ENCODE results near the gene THRB.
"Not testable (repeated sequence)": the region's sequence is repeated elsewhere in the genome, so short reads cannot be mapped to it uniquely, and the experiment has no call there.

The THRB gene

GRCh38 chr3:24440760-24441464 lies 53.7 kb downstream of the THRB start:
- DNase-seq = no peak

- no peak for DNase-seq
Observed at GRCh38 chr3:24439021-24439420, 55.6 kb downstream of the THRB start.

- no peak for DNase-seq
Observed at GRCh38 chr3:24437326-24437725, 57.3 kb downstream of the THRB start.

GRCh38 chr3:24435584-24435983 lies 59.1 kb downstream of the THRB start:
- no peak for DNase-seq

- no peak for DNase-seq
Observed at GRCh38 chr3:24434651-24435050, 60.0 kb downstream of the THRB start.

GRCh38 chr3:24433838-24434591 lies 60.6 kb downstream of the THRB start:
- DNase-seq = no peak

- no peak for DNase-seq
Observed at GRCh38 chr3:24432989-24433388, 61.7 kb downstream of the THRB start.

- no peak for DNase-seq
Observed at GRCh38 chr3:24428481-24428880, 66.2 kb downstream of the THRB start.

- no peak for DNase-seq
Observed at GRCh38 chr3:24426896-24427295, 67.8 kb downstream of the THRB start.

- not testable (repeated sequence) for DNase-seq
Observed at GRCh38 chr3:24420829-24421228, 73.8 kb downstream of the THRB start.

- no peak for DNase-seq
Observed at GRCh38 chr3:24420224-24420623, 74.4 kb downstream of the THRB start.

GRCh38 chr3:24419067-24419791 lies 75.4 kb downstream of the THRB start:
- no peak for DNase-seq

GRCh38 chr3:24417730-24418129 lies 76.9 kb downstream of the THRB start:
- no peak for DNase-seq

GRCh38 chr3:24416224-24416623 lies 78.4 kb downstream of the THRB start:
- DNase-seq = no peak

GRCh38 chr3:24415824-24416223 lies 78.8 kb downstream of the THRB start:
- no peak for DNase-seq

- DNase-seq = not testable (repeated sequence)
Observed at GRCh38 chr3:24413662-24414061, 81.0 kb downstream of the THRB start.

GRCh38 chr3:24410860-24411259 lies 83.8 kb downstream of the THRB start:
- DNase-seq = no peak

GRCh38 chr3:24407980-24408680 lies 86.5 kb downstream of the THRB start:
- no peak for DNase-seq

GRCh38 chr3:24406900-24407299 lies 87.8 kb downstream of the THRB start:
- DNase-seq = no peak

GRCh38 chr3:24405057-24405456 lies 89.6 kb downstream of the THRB start:
- no peak for DNase-seq

GRCh38 chr3:24401811-24402185 lies 92.9 kb downstream of the THRB start:
- DNase-seq = no peak

- no peak for DNase-seq
Observed at GRCh38 chr3:24401090-24401810, 93.4 kb downstream of the THRB start.

- no peak for DNase-seq
Observed at GRCh38 chr3:24400450-24400849, 94.2 kb downstream of the THRB start.

All from NCI-H524 treated with DMSO at 0.1 percent for 48 hours (cell line).